ENCODE measurements around the gene NECAB2. TPM values are rescaled to one million over a fixed set of nuclear protein-coding genes. Genes with fewer than 3 reads are reported as not detected.

The NECAB2 gene
- total RNA-seq, 1 donor from 2014 or later = 1.2 TPM

- peaks cover 3% of the 10 kb centered on the region for H3K4me1 Mint-ChIP-seq (ENCODE audit: unreplicated experiment)
- H3K27ac Mint-ChIP-seq (ENCODE audit: unreplicated experiment) = no peak overlapping the region
- H3K4me3 Mint-ChIP-seq (ENCODE audit: unreplicated experiment) = no peak overlapping the region
- no peaks in the 10 kb centered on the region for H3K36me3 Mint-ChIP-seq (ENCODE audit: low read depth, unreplicated experiment)
- H3K27me3 Mint-ChIP-seq (ENCODE audit: unreplicated experiment) = peaks cover 7% of the 10 kb centered on the region
- H3K9me3 Mint-ChIP-seq (ENCODE audit: unreplicated experiment) = no peaks in the 10 kb centered on the region
- DNase-seq (ENCODE audit: low spot score) = no peak
- no peak for TF ChIP-seq CTCF (IDR thresholded peaks at IDR 0.05; ENCODE audit: unreplicated experiment)
Observed at GRCh38 chr16:84036982-84037425, 69.0 kb downstream of the NECAB2 start.

- no peaks in the 10 kb centered on the region for H3K36me3 Mint-ChIP-seq (ENCODE audit: low read depth, unreplicated experiment)
- no peak for DNase-seq (ENCODE audit: low spot score)
- no peak for TF ChIP-seq CTCF (IDR thresholded peaks at IDR 0.05; ENCODE audit: unreplicated experiment)
- no peaks in the 10 kb centered on the region for H3K4me1 Mint-ChIP-seq (ENCODE audit: unreplicated experiment)
- H3K27ac Mint-ChIP-seq (ENCODE audit: unreplicated experiment) = no peak overlapping the region
- peaks cover 9% of the 10 kb centered on the region for H3K27me3 Mint-ChIP-seq (ENCODE audit: unreplicated experiment)
- no peak overlapping the region for H3K4me3 Mint-ChIP-seq (ENCODE audit: unreplicated experiment)
- H3K9me3 Mint-ChIP-seq (ENCODE audit: unreplicated experiment) = no peaks in the 10 kb centered on the region
Observed at GRCh38 chr16:84038469-84038868, 70.4 kb downstream of the NECAB2 start.

- Mint-ChIP-seq H3K4me3 (ENCODE audit: unreplicated experiment) (no peak overlapping the region), H3K27ac (ENCODE audit: unreplicated experiment) (no peak overlapping the region), H3K36me3 (ENCODE audit: low read depth, unreplicated experiment) (no peaks in the 10 kb centered on the region), H3K9me3 (ENCODE audit: unreplicated experiment) (no peaks in the 10 kb centered on the region), H3K4me1 (ENCODE audit: unreplicated experiment) (peaks cover 8% of the 10 kb centered on the region), H3K27me3 (ENCODE audit: unreplicated experiment) (peaks cover 9% of the 10 kb centered on the region)
- DNase-seq (ENCODE audit: low spot score) = no peak
- TF ChIP-seq CTCF (IDR thresholded peaks at IDR 0.05; ENCODE audit: unreplicated experiment) = no peak
Observed at GRCh38 chr16:84039696-84040095, 71.7 kb downstream of the NECAB2 start.

GRCh38 chr16:84040226-84040822, 72.3 kb downstream of the NECAB2 start:
- Mint-ChIP-seq H3K27ac (ENCODE audit: unreplicated experiment) (no peak overlapping the region), H3K4me1 (ENCODE audit: unreplicated experiment) (peaks cover 8% of the 10 kb centered on the region), H3K4me3 (ENCODE audit: unreplicated experiment) (no peak overlapping the region), H3K27me3 (ENCODE audit: unreplicated experiment) (peaks cover 9% of the 10 kb centered on the region), H3K36me3 (ENCODE audit: low read depth, unreplicated experiment) (no peaks in the 10 kb centered on the region), H3K9me3 (ENCODE audit: unreplicated experiment) (no peaks in the 10 kb centered on the region)
- TF ChIP-seq CTCF (IDR thresholded peaks at IDR 0.05; ENCODE audit: unreplicated experiment) = no peak
- no peak for DNase-seq (ENCODE audit: low spot score)
